Trophoblast cell (in vitro differentiated cells and primary cell): Measurements from ENCODE around the gene SMIM21.

ENCODE experiments used
- DNase-seq, 2 donors: peaks; one replicate each; pipeline ENCODE4 v3.0.0-alpha.2; 2016
- H2AFZ ChIP-seq: 2 replicates; pipeline ENCODE4 v1.6.1; 2013; ENCODE audit warnings: low read length, moderate library complexity, mild to moderate bottlenecking; ENCODE audit not compliant: insufficient read depth, poor library complexity
- H2AK5ac ChIP-seq: 2 replicates; pipeline ENCODE4 v1.6.1; 2013; ENCODE audit warnings: mild to moderate bottlenecking, low read length
- H2BK120ac ChIP-seq: 2 replicates; pipeline ENCODE4 v1.6.1; 2013; ENCODE audit warnings: low read length, mild to moderate bottlenecking, moderate library complexity; ENCODE audit not compliant: insufficient read depth, poor library complexity
- H2BK12ac ChIP-seq: 2 replicates; pipeline ENCODE4 v1.6.1; 2013; ENCODE audit warnings: mild to moderate bottlenecking, low read length, moderate library complexity
- H2BK5ac ChIP-seq: 2 replicates; pipeline ENCODE4 v1.6.1; 2013; ENCODE audit warnings: low read length, low read depth, moderate library complexity, mild to moderate bottlenecking; ENCODE audit not compliant: poor library complexity
- H3K14ac ChIP-seq: 2 replicates; pipeline ENCODE4 v1.6.1; 2013; ENCODE audit warnings: mild to moderate bottlenecking, low read length
- H3K18ac ChIP-seq: 2 replicates; pipeline ENCODE4 v1.6.1; 2013; ENCODE audit warnings: mild to moderate bottlenecking, low read length
- H3K23ac ChIP-seq: 2 replicates; pipeline ENCODE4 v1.6.1; 2013; ENCODE audit warnings: low read length
- H3K27ac ChIP-seq: 2 replicates; pipeline ENCODE4 v1.5.1; 2013; ENCODE audit warnings: low read depth, mild to moderate bottlenecking, inconsistent platforms, low read length, moderate library complexity
- H3K27me3 ChIP-seq: 2 replicates; pipeline ENCODE4 v1.6.1; 2013; ENCODE audit warnings: inconsistent platforms, mild to moderate bottlenecking, low read length, moderate library complexity; ENCODE audit not compliant: insufficient read depth
- H3K36me3 ChIP-seq, 2 experiments: 1 replicate in 1 of 2; 2 replicates in 1 of 2; pipeline ENCODE4 v1.6.1; 2013; ENCODE audit warnings: low read length in 2 of 2, mild to moderate bottlenecking in 2 of 2, moderate library complexity in 1 of 2; ENCODE audit not compliant: insufficient read depth in 2 of 2, control insufficient read depth in 1 of 2
- H3K4ac ChIP-seq: 2 replicates; pipeline ENCODE4 v1.6.1; 2013; ENCODE audit warnings: low read depth, mild to moderate bottlenecking, low read length, moderate library complexity
- H3K4me1 ChIP-seq, 2 experiments: 1 replicate in 1 of 2; 2 replicates in 1 of 2; pipeline ENCODE4 v1.6.1; 2013; ENCODE audit warnings: low read length in 2 of 2, mild to moderate bottlenecking in 2 of 2, moderate library complexity in 1 of 2; ENCODE audit not compliant: insufficient read depth in 2 of 2, control insufficient read depth in 1 of 2
- H3K4me2 ChIP-seq: 2 replicates; pipeline ENCODE4 v1.6.1; 2013; ENCODE audit warnings: inconsistent platforms, mild to moderate bottlenecking, low read length, moderate library complexity
- H3K4me3 ChIP-seq: 2 replicates; pipeline ENCODE4 v1.5.1; 2013; ENCODE audit warnings: mild to moderate bottlenecking, low read depth, low read length, inconsistent platforms
- H3K79me1 ChIP-seq: one replicate; pipeline ENCODE4 v1.6.1; 2013; ENCODE audit warnings: low read length
- H3K79me2 ChIP-seq: 2 replicates; pipeline ENCODE4 v1.6.1; 2013; ENCODE audit warnings: low read length, mild to moderate bottlenecking; ENCODE audit not compliant: control insufficient read depth, insufficient read depth, poor library complexity
- H3K9ac ChIP-seq: 2 replicates; pipeline ENCODE4 v1.6.1; 2013; ENCODE audit warnings: mild to moderate bottlenecking, low read length
- H3K9me3 ChIP-seq: 2 replicates; pipeline ENCODE4 v1.6.1; 2013; ENCODE audit warnings: low read depth, mild to moderate bottlenecking, control low read depth, inconsistent platforms, low read length; ENCODE audit not compliant: insufficient read depth
- H4K12ac ChIP-seq: 2 replicates; pipeline ENCODE4 v1.6.1; 2013; ENCODE audit warnings: low read depth, mild to moderate bottlenecking, low read length, moderate library complexity
- H4K8ac ChIP-seq: 2 replicates; pipeline ENCODE4 v1.6.1; 2013; ENCODE audit warnings: low read depth, mild to moderate bottlenecking, low read length, moderate library complexity
- H4K91ac ChIP-seq: one replicate; pipeline ENCODE4 v1.6.1; 2013; ENCODE audit warnings: low read depth, mild to moderate bottlenecking, low read length, moderate library complexity
- WGBS: extraction: QIAGEN DNeasy Blood & Tissue Kit; methylation state at CpG from one replicate; pipeline ENCODE4 v1.1.7; 2013; ENCODE audit warnings: missing lambda C conversion rate; ENCODE audit not compliant: insufficient read length, insufficient coverage; ENCODE audit errors: extremely low coverage; 5-methylcytosine and 5-hydroxymethylcytosine counted together

The SMIM21 gene

DNA sequence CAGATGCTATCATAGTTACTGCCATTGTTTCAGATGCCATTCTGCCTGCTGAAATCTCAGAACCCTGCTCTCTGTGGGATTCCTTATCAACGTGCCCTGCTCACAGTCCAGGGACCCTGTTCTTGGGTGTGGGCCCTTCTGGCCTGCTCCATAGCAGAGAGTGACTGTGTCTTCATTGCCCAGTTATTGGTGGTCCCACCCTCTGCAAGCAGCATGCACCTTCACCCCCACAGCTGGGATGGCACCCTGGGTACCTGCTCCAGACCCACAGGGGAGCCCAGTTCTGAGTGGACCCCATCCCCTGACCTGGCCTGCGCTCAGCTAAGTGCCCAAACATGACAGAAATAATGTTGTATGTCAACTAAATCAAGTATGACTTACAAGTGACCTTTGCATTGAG is 36.6 kb downstream of the SMIM21 start:
- H2BK120ac ChIP-seq, result no peak overlapping the region
- no peak for DNase-seq
- H3K9ac ChIP-seq, result no peak overlapping the region
- no CpG with 5 or more reads among the region's 2 CpGs for WGBS
- H4K91ac ChIP-seq, result no peak overlapping the region
- no peak overlapping the region for H3K4me2 ChIP-seq
- no peak overlapping the region for H2AK5ac ChIP-seq
- H2BK5ac ChIP-seq, result no peak overlapping the region
- H3K4me1 ChIP-seq, result no peaks in the 10 kb centered on the region
- H3K36me3 ChIP-seq, result no peaks in the 10 kb centered on the region
- peaks cover 3% of the 10 kb centered on the region for H3K9me3 ChIP-seq
- H3K27me3 ChIP-seq, result no peaks in the 10 kb centered on the region
- no peak overlapping the region for H4K8ac ChIP-seq
- H2BK12ac ChIP-seq, result no peak overlapping the region
- no peak overlapping the region for H3K4ac ChIP-seq
- no peak overlapping the region for H2AFZ ChIP-seq
- peak overlapping the region; percentile 30 for H3K23ac ChIP-seq
- H3K4me3 ChIP-seq, result no peak overlapping the region
- H3K79me1 ChIP-seq, result no peaks in the 10 kb centered on the region
- H3K79me2 ChIP-seq, result no peaks in the 10 kb centered on the region
- no peak overlapping the region for H3K27ac ChIP-seq
- H3K14ac ChIP-seq, result no peak overlapping the region
- H4K12ac ChIP-seq, result no peak overlapping the region
- no peak overlapping the region for H3K18ac ChIP-seq

DNA sequence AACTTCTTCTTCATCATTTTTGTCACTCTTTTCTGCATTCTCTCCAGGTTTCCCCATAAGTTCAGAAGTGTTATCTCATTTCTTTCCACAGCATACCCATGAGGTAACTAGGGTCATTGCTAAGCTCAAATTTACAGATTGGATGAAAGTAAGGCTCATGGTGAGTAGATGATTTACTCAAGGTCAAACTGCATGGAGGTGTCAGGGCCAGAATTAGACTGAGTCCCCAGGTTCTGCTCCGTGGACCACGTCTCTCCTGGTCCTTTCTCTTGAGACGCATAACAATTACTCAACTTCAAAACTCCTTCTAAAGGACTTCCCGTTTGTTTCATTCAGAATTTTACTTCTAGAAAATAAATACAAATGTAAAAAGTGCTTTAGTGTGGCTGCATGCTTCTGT is 43.4 kb downstream of the SMIM21 start:
- no CpG with 5 or more reads among the region's 4 CpGs for WGBS
- H3K9ac ChIP-seq, result no peak overlapping the region

GRCh38 chr18:75378376-75379315 is 48.9 kb downstream of the SMIM21 start:
- Histone ChIP-seq H3K9me3 (no peaks in the 10 kb centered on the region), H2BK5ac (no peak overlapping the region), H3K36me3 (no peaks in the 10 kb centered on the region), H3K9ac (no peak overlapping the region), H3K27me3 (no peaks in the 10 kb centered on the region), H4K91ac (no peak overlapping the region), H3K79me2 (no peaks in the 10 kb centered on the region), H3K79me1 (no peaks in the 10 kb centered on the region), H3K27ac (no peak overlapping the region), H2BK12ac (no peak overlapping the region), H2AFZ (no peak overlapping the region), H3K14ac (no peak overlapping the region), H3K4me1 (no peaks in the 10 kb centered on the region), H3K4ac (no peak overlapping the region), H2AK5ac (no peak overlapping the region), H4K12ac (peak overlapping the region; percentile 36), H3K4me3 (no peak overlapping the region), H3K23ac (no peak overlapping the region), H2BK120ac (no peak overlapping the region), H3K18ac (no peak overlapping the region), H4K8ac (no peak overlapping the region), H3K4me2 (no peak overlapping the region)
- WGBS, result no CpG with 5 or more reads among the region's 22 CpGs
- no peak for DNase-seq

More for the DNA sequence above, 43.4 kb downstream of the SMIM21 start:
- Histone ChIP-seq H3K79me2 (no peaks in the 10 kb centered on the region), H3K23ac (no peak overlapping the region), H3K4me2 (no peak overlapping the region), H3K36me3 (no peaks in the 10 kb centered on the region), H2BK120ac (no peak overlapping the region), H3K27ac (no peak overlapping the region), H3K4me1 (no peaks in the 10 kb centered on the region), H3K27me3 (no peaks in the 10 kb centered on the region), H3K9me3 (no peaks in the 10 kb centered on the region), H3K18ac (no peak overlapping the region), H3K4ac (no peak overlapping the region), H3K79me1 (no peaks in the 10 kb centered on the region), H3K14ac (no peak overlapping the region), H2AFZ (no peak overlapping the region), H4K8ac (no peak overlapping the region), H3K4me3 (no peak overlapping the region), H2AK5ac (no peak overlapping the region), H2BK12ac (no peak overlapping the region), H4K12ac (no peak overlapping the region), H4K91ac (no peak overlapping the region), H2BK5ac (no peak overlapping the region)
- DNase-seq, result no peak

- Histone ChIP-seq H3K4ac (no peak overlapping the region), H3K4me2 (no peak overlapping the region), H4K8ac (no peak overlapping the region), H3K79me1 (no peaks in the 10 kb centered on the region), H2BK12ac (no peak overlapping the region), H2BK5ac (no peak overlapping the region), H4K91ac (no peak overlapping the region), H3K23ac (no peak overlapping the region), H3K79me2 (no peaks in the 10 kb centered on the region), H3K14ac (no peak overlapping the region), H2AK5ac (no peak overlapping the region), H3K18ac (no peak overlapping the region), H2BK120ac (no peak overlapping the region), H3K36me3 (no peaks in the 10 kb centered on the region), H3K4me1 (no peaks in the 10 kb centered on the region), H3K27ac (no peak overlapping the region), H2AFZ (no peak overlapping the region), H3K27me3 (no peaks in the 10 kb centered on the region), H3K9ac (no peak overlapping the region), H3K9me3 (peaks cover 1% of the 10 kb centered on the region), H3K4me3 (no peak overlapping the region), H4K12ac (no peak overlapping the region)
- no peak for DNase-seq
- no CpG with 5 or more reads among the region's 10 CpGs for WGBS
Observed at GRCh38 chr18:75377926-75378325, 49.6 kb downstream of the SMIM21 start.
